Measurements from ENCODE around the gene SBF2.
"Not testable (repeated sequence)": the region's sequence is repeated elsewhere in the genome, so short reads cannot be mapped to it uniquely, and the experiment has no call there.

The SBF2 gene

GRCh38 chr11:10298342-10298741 is 4.3 kb upstream of the SBF2 start:
- peak; percentile 27 to 64 for DNase-seq

- DNase-seq = no peak
These were observed 1.3 kb upstream of the SBF2 start for GRCh38 chr11:10295064-10295901.

GRCh38 chr11:10294290-10294953 is 403 bp upstream of the SBF2 start:
- no peak for DNase-seq

- DNase-seq = no peak
These were observed 2.0 kb downstream of the SBF2 start for GRCh38 chr11:10291801-10292638.

- DNase-seq = no peak
These were observed 4.1 kb downstream of the SBF2 start for GRCh38 chr11:10289765-10290380.

- no peak for DNase-seq
These were observed 4.9 kb downstream of the SBF2 start for GRCh38 chr11:10288881-10289764.

GRCh38 chr11:10287766-10288715 is 6.0 kb downstream of the SBF2 start:
- no peak for DNase-seq

- DNase-seq = no peak
These were observed 6.9 kb downstream of the SBF2 start for GRCh38 chr11:10287140-10287539.

GRCh38 chr11:10285148-10285802 is 8.7 kb downstream of the SBF2 start:
- no peak for DNase-seq

GRCh38 chr11:10283991-10284390 is 10.0 kb downstream of the SBF2 start:
- DNase-seq = no peak

GRCh38 chr11:10282117-10282516 is 11.9 kb downstream of the SBF2 start:
- no peak for DNase-seq

GRCh38 chr11:10275714-10276113 is 18.3 kb downstream of the SBF2 start:
- DNase-seq = no peak

GRCh38 chr11:10274726-10275125 is 19.3 kb downstream of the SBF2 start:
- no peak for DNase-seq

GRCh38 chr11:10273738-10274137 is 20.3 kb downstream of the SBF2 start:
- DNase-seq = no peak

- DNase-seq = no peak
These were observed 21.9 kb downstream of the SBF2 start for GRCh38 chr11:10272132-10272531.

GRCh38 chr11:10268746-10269488 is 25.1 kb downstream of the SBF2 start:
- DNase-seq = no peak

- DNase-seq = no peak
These were observed 26.2 kb downstream of the SBF2 start for GRCh38 chr11:10267821-10268220.

GRCh38 chr11:10265936-10266335 is 28.1 kb downstream of the SBF2 start:
- DNase-seq = no peak

- not testable (repeated sequence) for DNase-seq
These were observed 29.3 kb downstream of the SBF2 start for GRCh38 chr11:10264716-10265115.

All from CD4-positive, alpha-beta T cell treated with Interleukin-1 beta for 1 hour (primary cell).